Fibroblast of pulmonary artery (primary cell): ENCODE measurements around the gene ESR2.
"Not testable (repeated sequence)": the region's sequence is repeated elsewhere in the genome, so short reads cannot be mapped to it uniquely, and the experiment has no call there.

Experiments used
- DNase-seq: peaks from one replicate; pipeline ENCODE4 v3.0.0-alpha.2; 2010; ENCODE audit warnings: low read depth
- H3K4me3 ChIP-seq: replicated peaks from 2 replicates; pipeline ENCODE4 v1.5.1; 2011; ENCODE audit warnings: low read depth, mild to moderate bottlenecking, control low read depth, low read length, moderate library complexity
- TF ChIP-seq, protein P1 (sequence below): IDR thresholded peaks from 2 replicates; pipeline ENCODE4 v1.5.1; 2011; ENCODE audit warnings: mild to moderate bottlenecking, control low read depth, low read length, inconsistent platforms; ENCODE audit errors: missing control alignments

Gene ESR2

GRCh38 chr14:64038841-64039542 is 255.2 kb downstream of the ESR2 start:
- DNase-seq, result peak; percentile 16

GRCh38 chr14:64037869-64038745 is 256.1 kb downstream of the ESR2 start:
- not testable (repeated sequence) for H3K4me3 ChIP-seq, DNase-seq

More at GRCh38 chr14:64038841-64039542, 255.2 kb downstream of the ESR2 start:
- no peak overlapping the region for H3K4me3 ChIP-seq
- TF ChIP-seq, protein P1, sequence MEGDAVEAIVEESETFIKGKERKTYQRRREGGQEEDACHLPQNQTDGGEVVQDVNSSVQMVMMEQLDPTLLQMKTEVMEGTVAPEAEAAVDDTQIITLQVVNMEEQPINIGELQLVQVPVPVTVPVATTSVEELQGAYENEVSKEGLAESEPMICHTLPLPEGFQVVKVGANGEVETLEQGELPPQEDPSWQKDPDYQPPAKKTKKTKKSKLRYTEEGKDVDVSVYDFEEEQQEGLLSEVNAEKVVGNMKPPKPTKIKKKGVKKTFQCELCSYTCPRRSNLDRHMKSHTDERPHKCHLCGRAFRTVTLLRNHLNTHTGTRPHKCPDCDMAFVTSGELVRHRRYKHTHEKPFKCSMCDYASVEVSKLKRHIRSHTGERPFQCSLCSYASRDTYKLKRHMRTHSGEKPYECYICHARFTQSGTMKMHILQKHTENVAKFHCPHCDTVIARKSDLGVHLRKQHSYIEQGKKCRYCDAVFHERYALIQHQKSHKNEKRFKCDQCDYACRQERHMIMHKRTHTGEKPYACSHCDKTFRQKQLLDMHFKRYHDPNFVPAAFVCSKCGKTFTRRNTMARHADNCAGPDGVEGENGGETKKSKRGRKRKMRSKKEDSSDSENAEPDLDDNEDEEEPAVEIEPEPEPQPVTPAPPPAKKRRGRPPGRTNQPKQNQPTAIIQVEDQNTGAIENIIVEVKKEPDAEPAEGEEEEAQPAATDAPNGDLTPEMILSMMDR, result no peak

DNA sequence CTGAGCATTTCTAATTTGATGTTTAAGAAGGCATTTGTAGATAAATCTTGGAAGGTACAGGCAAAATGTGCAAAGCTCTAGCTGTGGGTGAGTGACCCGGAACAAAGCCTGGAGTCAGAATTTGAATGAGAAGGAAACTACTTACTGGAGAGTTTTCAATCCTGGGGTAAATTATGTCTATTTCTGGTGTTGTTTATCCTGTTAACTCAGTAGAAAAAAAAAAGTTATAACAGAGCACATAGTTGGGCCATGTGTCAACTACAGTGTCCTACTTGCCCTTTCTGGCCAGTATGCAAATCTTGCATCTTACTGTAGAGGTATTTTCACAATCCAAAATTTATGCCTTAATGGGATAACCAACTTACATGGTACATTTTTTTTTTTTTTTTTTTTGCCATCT is 259.0 kb downstream of the ESR2 start:
- no peak overlapping the region for H3K4me3 ChIP-seq
- TF ChIP-seq, protein P1, result no peak
- peak; percentile 18 for DNase-seq
